Ecto neural progenitor cell (in vitro differentiated cells): ENCODE measurements around the gene USP27X.
A peak's percentile ranks its signal among the peaks of the same experiment; 100 is the strongest.

Experiments
- DNase-seq: peaks from one replicate; pipeline ENCODE4 v3.0.0-alpha.2; 2018; ENCODE audit warnings: low spot score

Gene USP27X

GRCh38 chrX:49878834-49879655, at the start of gene USP27X:
USP27X (plus strand) TSS chrX:49879484; CDS start chrX:49880308, 824 bp downstream.
- DNase-seq: peak; percentile 78

DNA sequence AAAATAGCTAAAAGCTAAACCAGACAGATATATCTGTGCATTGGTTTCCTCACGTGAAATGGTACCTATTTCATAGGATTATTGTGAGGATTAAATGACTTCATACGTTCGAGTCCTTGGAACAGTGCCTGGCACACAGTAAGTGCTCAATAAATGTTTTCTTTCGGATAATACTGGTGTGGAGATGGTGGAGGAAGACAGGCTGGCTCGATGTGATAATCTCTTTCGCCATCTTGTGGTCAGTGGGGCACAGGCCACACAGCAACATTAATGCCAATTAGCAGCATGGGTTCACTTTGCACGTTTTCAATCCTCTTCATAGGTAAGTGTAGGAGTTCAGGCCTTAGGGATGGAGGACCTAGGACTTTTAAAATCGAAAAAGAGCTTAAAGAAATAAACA, 40.9 kb upstream of the USP27X start:
- no peak for DNase-seq

DNA sequence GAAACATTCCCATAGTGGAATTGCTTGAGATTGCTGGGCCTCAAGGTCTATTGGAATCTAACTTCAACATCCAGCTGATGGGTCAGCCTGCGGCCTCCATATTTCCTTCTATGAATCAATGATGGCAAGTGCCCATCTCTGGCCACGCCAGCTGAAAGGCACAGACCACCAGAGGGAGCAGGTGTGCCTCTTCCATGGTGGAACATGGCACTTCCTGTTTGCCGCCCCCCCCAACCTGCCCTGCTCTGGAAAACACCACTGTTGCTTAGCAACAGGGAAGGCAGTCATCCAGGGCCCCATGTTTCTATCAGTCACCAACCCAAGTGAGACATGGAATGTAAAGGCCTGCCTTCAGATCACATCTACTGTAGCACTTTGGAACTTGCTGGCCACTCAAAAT, 38.6 kb upstream of the USP27X start:
- peak; percentile 77 for DNase-seq

DNA sequence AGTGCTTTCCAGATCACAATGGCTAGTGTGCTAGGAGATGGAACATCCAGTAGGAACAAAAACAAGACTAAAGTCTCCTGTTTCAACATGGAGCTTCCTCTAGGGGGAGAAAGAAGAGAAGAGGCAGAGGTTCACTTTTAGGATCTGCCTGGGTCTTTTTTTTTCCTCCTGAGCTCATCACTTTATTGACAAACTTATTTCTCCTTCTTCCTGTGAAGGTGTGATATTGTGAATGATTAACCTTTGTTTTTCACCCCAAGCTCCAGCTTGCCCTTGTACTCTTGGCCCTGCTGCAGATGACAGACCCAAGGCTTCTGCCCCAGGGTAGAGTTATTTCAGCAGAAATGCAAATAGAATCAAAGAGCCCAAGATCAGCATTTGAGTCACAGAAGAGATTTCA, 36.7 kb upstream of the USP27X start:
- no peak for DNase-seq

DNA sequence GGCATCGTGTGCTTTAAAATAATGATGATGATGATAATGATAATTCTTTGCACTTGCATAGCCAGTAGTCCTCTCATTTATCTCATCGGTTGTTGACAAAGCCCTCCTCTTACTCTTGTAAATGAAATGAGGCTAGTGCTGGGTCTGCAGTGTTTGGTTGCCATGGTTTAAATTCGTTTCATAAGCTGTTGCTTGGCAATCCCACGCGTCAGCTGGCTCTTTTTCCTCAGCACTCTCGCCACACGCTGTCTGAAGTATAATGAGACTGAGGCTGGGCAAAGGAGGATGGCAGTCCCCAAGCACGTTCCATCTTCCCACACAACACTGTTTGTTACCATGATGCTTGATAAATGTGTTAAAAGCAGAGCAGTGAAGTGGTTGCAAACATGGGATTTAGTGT, 34.7 kb upstream of the USP27X start:
- DNase-seq: no peak

- no peak for DNase-seq
These were observed 33.4 kb upstream of the USP27X start for GRCh38 chrX:49845701-49846403.

GRCh38 chrX:49846522-49846921, 32.8 kb upstream of the USP27X start:
- DNase-seq: no peak

DNA sequence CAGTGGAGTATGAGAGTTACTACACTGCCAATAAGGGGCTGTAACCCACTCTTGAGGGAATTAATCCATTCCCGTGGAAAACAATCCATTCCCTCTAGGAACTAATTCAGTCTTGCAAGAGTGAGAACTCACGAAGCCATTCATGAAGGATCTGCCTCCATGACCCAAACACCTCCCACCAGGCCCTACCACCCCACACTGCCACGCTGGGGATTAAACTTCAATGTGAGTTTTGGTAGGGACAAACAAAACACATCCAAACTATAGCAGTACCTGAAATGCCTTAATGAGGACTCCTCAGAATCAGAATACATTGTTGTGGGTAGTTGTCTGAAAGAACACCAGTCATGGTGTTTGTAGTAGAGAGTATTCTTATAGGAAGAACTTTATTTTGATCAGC, 31.0 kb upstream of the USP27X start:
- no peak for DNase-seq

DNA sequence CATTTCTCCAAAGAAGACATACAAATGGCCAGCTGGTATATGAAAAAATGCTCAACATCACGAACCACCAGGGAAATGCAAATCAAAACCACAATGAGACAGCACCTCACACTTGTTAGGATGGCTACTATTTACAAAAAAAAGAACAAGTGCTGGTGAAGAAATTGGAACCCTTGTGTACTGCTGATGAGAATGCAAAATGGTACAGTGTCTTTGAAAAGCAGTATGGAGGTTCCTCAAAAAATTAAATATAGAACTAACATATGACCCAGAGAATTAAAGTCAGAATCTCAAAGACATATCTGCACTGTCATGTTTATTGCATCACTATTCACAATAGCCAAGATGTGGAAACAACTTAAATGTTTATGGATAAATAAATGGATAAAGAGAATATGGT, 29.3 kb upstream of the USP27X start:
- no peak for DNase-seq

DNA sequence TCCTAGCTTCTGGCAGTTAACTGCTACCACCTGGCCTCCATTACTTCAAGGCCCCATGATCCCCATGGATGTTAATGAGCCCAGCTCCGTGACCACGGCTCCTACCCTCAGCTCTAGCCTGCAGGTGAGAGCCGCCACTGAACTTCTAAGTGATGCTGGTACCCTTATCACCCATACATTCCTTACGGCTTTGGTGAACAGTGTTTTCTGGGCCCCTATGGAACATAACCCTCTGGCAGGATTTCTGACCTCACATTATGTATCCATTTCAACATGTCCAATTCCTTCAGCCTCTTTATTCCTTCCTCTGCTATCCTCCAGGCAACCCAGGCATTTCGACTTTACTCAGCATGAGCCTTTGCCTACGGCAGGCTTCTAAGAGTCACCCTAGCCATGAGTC, 25.6 kb upstream of the USP27X start:
- no peak for DNase-seq

DNA sequence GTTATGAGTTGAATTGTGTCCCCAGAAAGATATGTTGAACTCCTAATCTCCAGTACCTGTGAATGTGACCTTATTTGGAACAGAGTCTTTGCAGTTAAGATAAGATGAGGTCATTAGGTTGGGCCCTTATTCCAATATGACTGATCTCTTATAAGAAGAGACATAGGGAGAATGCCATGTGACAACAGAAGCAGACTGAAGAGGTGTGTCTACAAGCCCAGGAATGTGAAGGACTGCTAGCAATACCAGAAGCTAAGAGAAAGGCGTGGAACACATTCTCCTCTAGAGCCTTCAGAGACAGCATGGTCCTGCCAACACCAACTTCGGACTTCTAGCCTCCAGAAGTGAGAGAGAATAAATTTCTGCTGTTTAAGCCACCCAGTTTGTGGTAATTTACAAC, 22.5 kb upstream of the USP27X start:
- DNase-seq: no peak

GRCh38 chrX:49858341-49858740, 20.9 kb upstream of the USP27X start:
- no peak for DNase-seq

DNA sequence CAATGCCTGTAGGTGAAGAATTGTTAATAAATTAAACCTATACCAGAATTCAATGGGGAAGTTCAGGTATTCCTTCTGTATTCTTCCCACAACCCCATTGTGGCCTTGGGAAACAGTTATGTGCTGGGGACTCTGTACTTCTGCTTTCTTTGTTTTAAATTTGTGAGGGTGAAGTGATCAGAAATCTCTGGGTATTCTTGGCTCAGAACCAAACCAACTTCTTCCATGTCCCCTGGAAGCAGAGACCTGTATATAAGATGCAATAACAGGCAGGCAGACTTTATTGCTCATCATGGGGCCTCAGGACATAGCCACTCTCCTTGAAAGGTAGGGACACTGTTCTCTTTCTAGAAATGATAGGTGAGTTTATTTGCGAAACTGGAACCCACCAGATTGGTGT, 19.8 kb upstream of the USP27X start:
- DNase-seq: no peak

DNA sequence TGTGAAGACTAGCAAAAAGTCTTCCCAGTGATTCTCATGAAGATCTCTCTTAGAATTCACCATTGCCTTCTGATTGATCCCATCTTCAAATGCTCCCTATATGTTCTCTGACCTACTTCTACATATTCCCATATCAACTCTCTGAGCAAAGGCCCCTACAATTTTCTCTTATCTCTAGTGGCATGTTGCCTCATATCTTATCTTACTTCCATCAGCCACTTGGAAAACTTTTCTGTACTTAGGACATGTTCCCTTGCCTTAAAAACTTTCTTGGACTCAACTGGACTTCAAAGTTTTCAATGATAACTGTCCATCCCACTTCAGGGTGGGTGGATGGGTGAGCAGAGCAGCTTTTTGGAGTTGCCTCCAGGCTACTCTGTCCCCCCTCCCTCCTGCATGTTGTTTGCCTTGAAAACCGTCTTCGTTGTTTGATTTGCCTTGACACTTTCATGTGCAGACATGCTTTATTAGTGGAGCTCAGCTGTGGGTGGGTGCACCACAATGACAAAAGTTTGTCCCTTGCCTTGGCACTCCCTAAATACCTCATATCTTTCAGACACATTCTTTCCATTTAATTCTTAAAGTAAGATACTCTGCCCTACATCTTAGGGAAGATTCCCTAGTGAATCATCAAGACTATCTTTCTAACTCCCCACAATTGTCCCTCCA, 18.3 kb upstream of the USP27X start:
- DNase-seq: no peak

DNA sequence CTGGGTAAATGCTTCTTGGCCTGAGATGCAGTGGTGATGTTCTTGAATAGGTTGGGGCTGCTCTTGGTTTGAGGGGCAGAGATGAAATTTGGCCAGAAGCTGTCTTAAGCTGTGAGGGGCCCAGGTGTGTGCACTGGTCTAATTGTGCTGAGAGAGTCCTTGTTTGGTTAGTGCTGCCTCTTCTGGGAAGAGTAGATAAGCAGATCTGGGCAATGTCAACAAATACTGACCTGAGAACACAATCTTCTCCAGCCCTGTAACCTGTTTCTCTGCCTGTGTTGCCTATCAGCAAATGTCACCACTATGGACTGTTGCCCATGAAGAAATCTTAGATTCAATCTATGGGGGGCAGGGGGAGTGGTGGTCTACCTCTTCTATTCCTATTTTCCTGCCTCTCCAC, 17.2 kb upstream of the USP27X start:
- no peak for DNase-seq

DNA sequence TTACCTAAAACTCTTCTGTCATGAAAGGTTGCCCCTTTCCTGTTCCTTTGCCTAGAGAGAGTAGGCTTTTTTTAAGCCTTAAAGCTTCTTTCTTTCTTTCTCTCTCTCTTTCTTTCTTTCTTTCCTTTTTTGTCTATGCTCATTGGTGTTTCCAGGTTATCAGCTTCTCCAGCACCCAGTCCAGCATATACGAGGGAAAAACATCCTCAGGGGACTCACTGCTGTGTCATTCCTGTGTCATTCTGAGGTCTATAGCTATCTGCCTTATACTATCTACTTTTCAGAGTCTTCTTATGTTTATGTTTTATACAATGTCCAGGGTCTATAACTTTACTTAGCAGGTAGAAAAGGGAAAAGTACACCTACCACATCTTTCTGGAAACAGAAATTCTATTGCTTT, 10.5 kb upstream of the USP27X start:
- no peak for DNase-seq

DNA sequence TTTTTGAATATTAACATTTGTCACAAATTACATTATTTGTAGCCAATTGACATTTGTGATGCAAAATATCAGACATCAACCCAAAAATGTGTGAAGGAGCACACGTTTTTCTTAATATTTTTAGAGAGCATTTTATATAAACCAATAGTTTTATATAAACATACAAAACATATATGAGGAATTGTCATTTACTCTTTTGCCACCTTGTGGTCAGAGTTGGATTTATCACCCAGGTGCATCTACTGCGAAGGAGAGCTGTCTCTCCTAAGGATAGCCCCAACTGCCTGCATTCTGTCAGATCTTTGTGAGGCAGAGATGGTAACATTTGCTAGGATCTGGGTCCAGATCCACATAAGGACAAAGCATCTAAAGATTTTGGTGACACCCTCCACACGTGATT, 2.5 kb upstream of the USP27X start:
- no peak for DNase-seq

GRCh38 chrX:49877397-49878101, 1.7 kb upstream of the USP27X start:
- no peak for DNase-seq

- DNase-seq: peak; percentile 46
These were observed 1.0 kb upstream of the USP27X start for GRCh38 chrX:49878128-49878833.

- DNase-seq: no peak
These were observed 483 bp downstream of the USP27X start for GRCh38 chrX:49879656-49880277.

DNA sequence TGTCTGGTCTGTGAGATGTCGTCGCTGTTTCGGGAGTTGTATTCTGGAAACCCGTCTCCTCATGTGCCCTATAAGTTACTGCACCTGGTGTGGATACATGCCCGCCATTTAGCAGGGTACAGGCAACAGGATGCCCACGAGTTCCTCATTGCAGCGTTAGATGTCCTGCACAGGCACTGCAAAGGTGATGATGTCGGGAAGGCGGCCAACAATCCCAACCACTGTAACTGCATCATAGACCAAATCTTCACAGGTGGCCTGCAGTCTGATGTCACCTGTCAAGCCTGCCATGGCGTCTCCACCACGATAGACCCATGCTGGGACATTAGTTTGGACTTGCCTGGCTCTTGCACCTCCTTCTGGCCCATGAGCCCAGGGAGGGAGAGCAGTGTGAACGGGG, 1.4 kb downstream of the USP27X start:
- DNase-seq: no peak
